Esophagus muscularis mucosa (tissue), 4 donors: Measurements from ENCODE around the gene MOB3A.

ENCODE experiments used
- CTCF ChIP-seq, 3 experiments: fragments of 200-600 bp in 2 of 3; fragments of 450-650 bp in 1 of 3; sonication (generic) in 2 of 3; IDR thresholded peaks; one replicate each; pipeline ENCODE4 v1.5.1; 2017 to 2019; ENCODE audit warnings: antibody characterized with exemption in 3 of 3, mild to moderate bottlenecking in 2 of 3, moderate library complexity in 1 of 3
- EP300 ChIP-seq: sonication (generic); formaldehyde crosslinking; IDR thresholded peaks from one replicate; pipeline ENCODE4 v1.6.1; 2017; ENCODE audit warnings: antibody characterized with exemption
- POLR2A ChIP-seq: fragments of 450-650 bp; IDR thresholded peaks from one replicate; pipeline ENCODE4 v1.6.1; 2017; ENCODE audit warnings: antibody characterized with exemption, moderate library complexity, mild to moderate bottlenecking, low read depth
- POLR2AphosphoS5 ChIP-seq, 2 donors: sonication (generic); formaldehyde crosslinking; IDR thresholded peaks; one replicate each; pipeline ENCODE4 v1.6.1; 2017; ENCODE audit warnings: antibody characterized with exemption in 2 of 2

- TF ChIP-seq EP300 = no peak
- TF ChIP-seq CTCF (IDR thresholded peaks at IDR 0.05) = no peak
- TF ChIP-seq POLR2A = no peak
- no peak for TF ChIP-seq POLR2AphosphoS5 (IDR thresholded peaks at IDR 0.05)
Observed at GRCh38 chr19:2070436-2070827, 25.7 kb downstream of the MOB3A start.
